Left kidney (tissue), 1 donor: ENCODE measurements around the gene KIRREL2. TPM values are rescaled to one million over a fixed set of nuclear protein-coding genes. Genes with fewer than 3 reads are reported as not detected.

Experiments used
- polyA plus RNA-seq: library from polyadenylated mRNA; unstranded; fragments of 120-200 nt; gene quantifications from one replicate; pipeline ENCODE4 v1.2.1, GENCODE V29; 2013; ENCODE audit not compliant: insufficient read length

KIRREL2 gene
- polyA plus RNA-seq, 1 donor: 9.0 TPM

Other genes with a start within 250 kb of the KIRREL2 start
- 30.1 TPM for gene HAUS5, start 244.2 kb upstream of the KIRREL2 start, polyA plus RNA-seq
- gene RBM42, start 227.9 kb upstream of the KIRREL2 start, polyA plus RNA-seq: 50.8 TPM
- gene ETV2, start 215.2 kb upstream of the KIRREL2 start, polyA plus RNA-seq: 0.60 TPM
- gene COX6B1, start 208.6 kb upstream of the KIRREL2 start, polyA plus RNA-seq: 300 TPM
- 13.1 TPM for gene UPK1A, start 190.4 kb upstream of the KIRREL2 start, polyA plus RNA-seq
- gene ZBTB32, start 152.4 kb upstream of the KIRREL2 start, polyA plus RNA-seq: 0.32 TPM
- gene KMT2B, start 138.9 kb upstream of the KIRREL2 start, polyA plus RNA-seq: 34.5 TPM
- 4.9 TPM for gene IGFLR1, start 114.5 kb upstream of the KIRREL2 start, polyA plus RNA-seq
- gene U2AF1L4, start 111.5 kb upstream of the KIRREL2 start, polyA plus RNA-seq: 19.0 TPM
- 54.4 TPM for gene PSENEN, start 111.3 kb upstream of the KIRREL2 start, polyA plus RNA-seq
- gene LIN37, start 108.3 kb upstream of the KIRREL2 start, polyA plus RNA-seq: 8.8 TPM
- gene HSPB6, start 99.9 kb upstream of the KIRREL2 start, polyA plus RNA-seq: 19.7 TPM
- 26.5 TPM for gene PROSER3, start 98.7 kb upstream of the KIRREL2 start, polyA plus RNA-seq
- 27.3 TPM for gene ARHGAP33, start 81.3 kb upstream of the KIRREL2 start, polyA plus RNA-seq
- gene PRODH2, start 44.1 kb upstream of the KIRREL2 start, polyA plus RNA-seq: 39.3 TPM
- 123 TPM for gene NPHS1, start 4.4 kb upstream of the KIRREL2 start, polyA plus RNA-seq
- gene APLP1, start 11.7 kb downstream of the KIRREL2 start, polyA plus RNA-seq: 25.0 TPM
- 4.4 TPM for gene NFKBID, start 43.6 kb downstream of the KIRREL2 start, polyA plus RNA-seq
- gene HCST, start 45.6 kb downstream of the KIRREL2 start, polyA plus RNA-seq: 1.1 TPM
- gene TYROBP, start 51.4 kb downstream of the KIRREL2 start, polyA plus RNA-seq: 7.4 TPM
- gene LRFN3, start 79.5 kb downstream of the KIRREL2 start, polyA plus RNA-seq: 10.2 TPM
- 9.4 TPM for gene SDHAF1, start 138.3 kb downstream of the KIRREL2 start, polyA plus RNA-seq
- gene SYNE4, start 151.9 kb downstream of the KIRREL2 start, polyA plus RNA-seq: 14.0 TPM
- gene ALKBH6, start 157.3 kb downstream of the KIRREL2 start, polyA plus RNA-seq: 15.3 TPM
- gene CLIP3, start 176.0 kb downstream of the KIRREL2 start, polyA plus RNA-seq: 55.9 TPM
- 9.2 TPM for gene THAP8, start 197.4 kb downstream of the KIRREL2 start, polyA plus RNA-seq
- gene WDR62, start 198.0 kb downstream of the KIRREL2 start, polyA plus RNA-seq: 7.8 TPM